Measurements from ENCODE around the gene LDLRAD3.

The LDLRAD3 gene

GRCh38 chr11:36108881-36109589 is 165.2 kb downstream of the LDLRAD3 start:
- DNase-seq (ENCODE audit: extremely low read depth, low read depth), result no peak
- TF ChIP-seq, protein P1, sequence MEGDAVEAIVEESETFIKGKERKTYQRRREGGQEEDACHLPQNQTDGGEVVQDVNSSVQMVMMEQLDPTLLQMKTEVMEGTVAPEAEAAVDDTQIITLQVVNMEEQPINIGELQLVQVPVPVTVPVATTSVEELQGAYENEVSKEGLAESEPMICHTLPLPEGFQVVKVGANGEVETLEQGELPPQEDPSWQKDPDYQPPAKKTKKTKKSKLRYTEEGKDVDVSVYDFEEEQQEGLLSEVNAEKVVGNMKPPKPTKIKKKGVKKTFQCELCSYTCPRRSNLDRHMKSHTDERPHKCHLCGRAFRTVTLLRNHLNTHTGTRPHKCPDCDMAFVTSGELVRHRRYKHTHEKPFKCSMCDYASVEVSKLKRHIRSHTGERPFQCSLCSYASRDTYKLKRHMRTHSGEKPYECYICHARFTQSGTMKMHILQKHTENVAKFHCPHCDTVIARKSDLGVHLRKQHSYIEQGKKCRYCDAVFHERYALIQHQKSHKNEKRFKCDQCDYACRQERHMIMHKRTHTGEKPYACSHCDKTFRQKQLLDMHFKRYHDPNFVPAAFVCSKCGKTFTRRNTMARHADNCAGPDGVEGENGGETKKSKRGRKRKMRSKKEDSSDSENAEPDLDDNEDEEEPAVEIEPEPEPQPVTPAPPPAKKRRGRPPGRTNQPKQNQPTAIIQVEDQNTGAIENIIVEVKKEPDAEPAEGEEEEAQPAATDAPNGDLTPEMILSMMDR (IDR thresholded peaks at IDR 0.05; ENCODE audit: low read depth, low read length), result no peak

- TF ChIP-seq, protein P1 (IDR thresholded peaks at IDR 0.05; ENCODE audit: low read depth, low read length), result no peak
- no peak for DNase-seq (ENCODE audit: extremely low read depth, low read depth)
Observed at GRCh38 chr11:36109590-36109849, 165.7 kb downstream of the LDLRAD3 start.

GRCh38 chr11:36109850-36110606 is 166.2 kb downstream of the LDLRAD3 start:
- DNase-seq (ENCODE audit: extremely low read depth, low read depth), result no peak

GRCh38 chr11:36110668-36111410 is 167.0 kb downstream of the LDLRAD3 start:
- no peak for DNase-seq (ENCODE audit: extremely low read depth, low read depth)
- TF ChIP-seq, protein P1 (IDR thresholded peaks at IDR 0.05; ENCODE audit: low read depth, low read length), result no peak

More at GRCh38 chr11:36109850-36110606, 166.2 kb downstream of the LDLRAD3 start:
- TF ChIP-seq, protein P1 (IDR thresholded peaks at IDR 0.05; ENCODE audit: low read depth, low read length), result no peak

- TF ChIP-seq, protein P1 (IDR thresholded peaks at IDR 0.05; ENCODE audit: low read depth, low read length), result no peak
- DNase-seq (ENCODE audit: extremely low read depth, low read depth), result no peak
Observed at GRCh38 chr11:36114095-36114494, 170.2 kb downstream of the LDLRAD3 start.

DNA sequence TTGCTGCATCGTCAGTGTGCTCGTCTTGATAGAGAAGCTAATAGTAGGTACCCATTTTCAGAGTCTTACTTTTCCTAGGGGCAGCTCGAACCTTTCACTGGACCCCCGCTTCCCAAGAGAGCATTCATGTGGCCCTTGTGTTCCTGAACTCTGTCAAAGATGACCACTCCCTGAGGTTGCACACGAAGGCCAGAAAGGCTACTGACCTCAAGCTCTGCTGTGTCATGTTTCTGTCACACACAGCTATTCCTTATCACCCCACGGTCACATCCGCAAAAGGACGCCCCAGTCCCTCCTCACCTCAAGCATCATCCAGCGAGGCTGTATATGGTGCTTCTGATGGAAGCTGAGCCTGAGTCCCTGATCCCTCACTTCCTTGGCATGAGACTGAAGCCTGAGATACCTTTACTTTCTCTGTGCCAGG is 171.5 kb downstream of the LDLRAD3 start:
- DNase-seq (ENCODE audit: extremely low read depth, low read depth), result no peak
- TF ChIP-seq, protein P1 (IDR thresholded peaks at IDR 0.05; ENCODE audit: low read depth, low read length), result no peak

DNA sequence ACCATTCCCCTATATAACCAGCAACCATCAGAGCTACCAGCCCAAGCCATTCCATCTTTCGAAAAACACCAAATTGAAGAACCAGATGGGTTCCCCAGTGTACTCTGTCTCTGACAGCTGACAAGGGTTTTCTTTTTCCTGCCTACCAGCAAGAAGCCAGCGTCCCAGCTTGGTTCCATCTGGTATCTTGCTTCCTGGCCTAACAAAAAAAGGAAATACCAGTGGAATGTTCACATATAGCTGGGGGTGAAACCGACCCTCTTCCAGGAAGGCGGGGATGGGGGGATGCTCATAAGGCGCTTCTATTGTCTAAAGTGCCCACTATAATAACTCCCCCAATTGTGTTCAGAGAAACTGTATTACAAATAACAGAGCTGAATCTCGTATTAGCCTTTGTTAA is 172.3 kb downstream of the LDLRAD3 start:
- no peak for DNase-seq (ENCODE audit: extremely low read depth, low read depth)
- TF ChIP-seq, protein P1 (IDR thresholded peaks at IDR 0.05; ENCODE audit: low read depth, low read length), result no peak
